H9 (cell line): Measurements from ENCODE around the gene RGS3. TPM values are rescaled to one million over a fixed set of nuclear protein-coding genes. Genes with fewer than 3 reads are reported as not detected.

Experiments used
- DNase-seq: peaks from one replicate; pipeline ENCODE4 v3.0.0-alpha.2; 2017
- H2AFZ ChIP-seq: one replicate; pipeline ENCODE4 v1.6.1; 2013; ENCODE audit warnings: mild to moderate bottlenecking, low read length, control low read depth, moderate library complexity
- H2AK5ac ChIP-seq: 2 replicates; pipeline ENCODE4 v1.6.1; 2013; ENCODE audit warnings: low read length, control low read depth, mixed read lengths; ENCODE audit not compliant: insufficient read length
- H2BK120ac ChIP-seq: one replicate; pipeline ENCODE4 v1.6.1; 2013; ENCODE audit warnings: low read depth, mild to moderate bottlenecking, low read length, control low read depth, inconsistent platforms; ENCODE audit not compliant: poor library complexity, severe bottlenecking
- H2BK12ac ChIP-seq: 2 replicates; pipeline ENCODE4 v1.6.1; 2013; ENCODE audit warnings: low read length, control low read depth, mixed read lengths, low read depth; ENCODE audit not compliant: insufficient read length
- H2BK15ac ChIP-seq: 2 replicates; pipeline ENCODE4 v1.6.1; 2013; ENCODE audit warnings: low read depth, low read length, control low read depth
- H2BK20ac ChIP-seq: one replicate; pipeline ENCODE4 v1.6.1; 2013; ENCODE audit warnings: low read depth, mild to moderate bottlenecking, low read length, control low read depth, inconsistent platforms; ENCODE audit not compliant: poor library complexity, severe bottlenecking
- H2BK5ac ChIP-seq: 2 replicates; pipeline ENCODE4 v1.6.1; 2013; ENCODE audit warnings: low read length, control low read depth, mixed read lengths; ENCODE audit not compliant: insufficient read length
- H3K14ac ChIP-seq: 2 replicates; pipeline ENCODE4 v1.6.1; 2013; ENCODE audit warnings: low read length, control low read depth; ENCODE audit not compliant: insufficient read depth
- H3K18ac ChIP-seq: 2 replicates; pipeline ENCODE4 v1.6.1; 2013; ENCODE audit warnings: low read depth, mild to moderate bottlenecking, mixed read lengths, low read length, control low read depth; ENCODE audit not compliant: insufficient read length
- H3K23ac ChIP-seq: 2 replicates; pipeline ENCODE4 v1.6.1; 2013; ENCODE audit warnings: low read length, control low read depth, mixed read lengths, low read depth; ENCODE audit not compliant: insufficient read length
- H3K23me2 ChIP-seq: 2 replicates; pipeline ENCODE4 v1.6.1; 2013; ENCODE audit warnings: low read depth, mild to moderate bottlenecking, mixed read lengths, low read length, control low read depth; ENCODE audit not compliant: insufficient read length, poor library complexity, severe bottlenecking
- H3K27ac ChIP-seq: 2 replicates; pipeline ENCODE4 v1.5.1; 2013; ENCODE audit warnings: low read length, control low read depth, mixed read lengths, low read depth; ENCODE audit not compliant: insufficient read length
- H3K27me3 ChIP-seq: 2 replicates; pipeline ENCODE4 v1.6.1; 2013; ENCODE audit warnings: low read length, control low read depth, inconsistent platforms; ENCODE audit not compliant: insufficient read depth
- H3K4ac ChIP-seq: 2 replicates; pipeline ENCODE4 v1.6.1; 2013; ENCODE audit warnings: low read depth, mild to moderate bottlenecking, control low read depth, inconsistent platforms, low read length, moderate library complexity
- H3K4me1 ChIP-seq: 2 replicates; pipeline ENCODE4 v1.6.1; 2013; ENCODE audit warnings: low read length, control low read depth, inconsistent platforms; ENCODE audit not compliant: insufficient read depth
- H3K4me2 ChIP-seq: 2 replicates; pipeline ENCODE4 v1.6.1; 2013; ENCODE audit warnings: low read length, control low read depth, mixed read lengths; ENCODE audit not compliant: insufficient read length, insufficient read depth
- H3K56ac ChIP-seq: 2 replicates; pipeline ENCODE4 v1.6.1; 2013; ENCODE audit warnings: low read depth, mild to moderate bottlenecking, mixed read lengths, low read length, control low read depth; ENCODE audit not compliant: insufficient read length
- H3K79me1 ChIP-seq: 2 replicates; pipeline ENCODE4 v1.6.1; 2013; ENCODE audit warnings: low read depth, mild to moderate bottlenecking, moderate library complexity, low read length, control low read depth, inconsistent platforms; ENCODE audit not compliant: insufficient read depth, poor library complexity, severe bottlenecking
- H3K79me2 ChIP-seq: 2 replicates; pipeline ENCODE4 v1.6.1; 2013; ENCODE audit warnings: low read length, control low read depth, inconsistent platforms; ENCODE audit not compliant: insufficient read depth
- H3K9ac ChIP-seq: 2 replicates; pipeline ENCODE4 v1.6.1; 2013; ENCODE audit warnings: low read length, control low read depth, mixed read lengths; ENCODE audit not compliant: insufficient read length; ENCODE audit errors: extremely low read depth
- H3K9me3 ChIP-seq: one replicate; pipeline ENCODE4 v1.6.1; 2013; ENCODE audit warnings: low read depth, low read length, inconsistent platforms; ENCODE audit not compliant: control insufficient read depth
- H3T11ph ChIP-seq: one replicate; pipeline ENCODE4 v1.6.1; 2013; ENCODE audit warnings: mild to moderate bottlenecking, low read length, control low read depth, inconsistent platforms
- H4K20me1 ChIP-seq: one replicate; pipeline ENCODE4 v1.6.1; 2013; ENCODE audit not compliant: control insufficient read depth, insufficient read length, insufficient read depth
- H4K5ac ChIP-seq: 2 replicates; pipeline ENCODE4 v1.6.1; 2013; ENCODE audit warnings: low read depth, mild to moderate bottlenecking, mixed read lengths, low read length, control low read depth; ENCODE audit not compliant: insufficient read length
- H4K8ac ChIP-seq: replicated peaks from 2 replicates; pipeline ENCODE4 v1.6.1; 2013; ENCODE audit warnings: low read length, control low read depth, mixed read lengths, low read depth; ENCODE audit not compliant: insufficient read length
- H4K91ac ChIP-seq: 2 replicates; pipeline ENCODE4 v1.6.1; 2013; ENCODE audit warnings: low read depth, mild to moderate bottlenecking, moderate library complexity, mixed read lengths, low read length, control low read depth; ENCODE audit not compliant: insufficient read length
- H3K27ac Mint-ChIP-seq, 3 experiments: 2 replicates in 2 of 3; 3 replicates in 1 of 3; pipeline ENCODE4 v1.8.0; 2020 to 2021; ENCODE audit warnings: mixed read lengths in 3 of 3, mild to moderate bottlenecking in 1 of 3, moderate library complexity in 1 of 3
- H3K27me3 Mint-ChIP-seq: 2 replicates; pipeline ENCODE4 v1.8.0; 2021; ENCODE audit warnings: low read depth, mild to moderate bottlenecking, moderate library complexity, mixed read lengths
- H3K36me3 Mint-ChIP-seq, 3 experiments: 2 replicates in 2 of 3; 3 replicates in 1 of 3; pipeline ENCODE4 v1.8.0; 2020 to 2021; ENCODE audit warnings: low read depth in 3 of 3, mixed read lengths in 3 of 3; ENCODE audit not compliant: insufficient read depth in 1 of 3
- H3K4me1 Mint-ChIP-seq, 2 experiments: 2 replicates each; pipeline ENCODE4 v1.8.0; 2020; ENCODE audit warnings: mixed read lengths in 2 of 2
- H3K4me3 Mint-ChIP-seq, 2 experiments: 2 replicates in 1 of 2; 3 replicates in 1 of 2; pipeline ENCODE4 v1.8.0; 2020 to 2021; ENCODE audit warnings: mild to moderate bottlenecking in 2 of 2, mixed read lengths in 2 of 2, moderate library complexity in 1 of 2
- H3K9me3 Mint-ChIP-seq, 2 experiments: 2 replicates in 1 of 2; 3 replicates in 1 of 2; pipeline ENCODE4 v1.8.0; 2020; ENCODE audit warnings: mild to moderate bottlenecking in 2 of 2, mixed read lengths in 2 of 2, moderate library complexity in 1 of 2
- WGBS: extraction: QIAGEN DNeasy Blood & Tissue Kit; methylation state at CpG from one replicate; pipeline ENCODE4 v1.1.7; 2013; ENCODE audit warnings: missing lambda C conversion rate, low lambda C conversion rate, mixed read lengths; ENCODE audit not compliant: insufficient read length; ENCODE audit errors: extremely low coverage; 5-methylcytosine and 5-hydroxymethylcytosine counted together
- total RNA-seq: library from RNA; stranded (reverse); gene quantifications from 2 replicates; pipeline ENCODE4 v1.2.1, GENCODE V29; 2021
- TF ChIP-seq, protein P1 (sequence below): fragments of 200-600 bp; sonication (generic); conservative IDR thresholded peaks from 3 replicates; pipeline ENCODE4 v1.8.0; 2021; ENCODE audit warnings: antibody characterized with exemption, mild to moderate bottlenecking

Gene RGS3
- total RNA-seq, 1 experiment from 2014 or later = 13.9 TPM

- Histone ChIP-seq H4K5ac (no peak overlapping the region), H2AFZ (no peak overlapping the region), H2BK20ac (no peak overlapping the region), H2BK12ac (no peak overlapping the region), H3K56ac (no peak overlapping the region), H2BK120ac (no peak overlapping the region), H4K91ac (no peak overlapping the region), H3K79me2 (no peaks in the 10 kb centered on the region), H3K79me1 (no peaks in the 10 kb centered on the region), H4K8ac (no peak overlapping the region), H2AK5ac (no peak overlapping the region), H2BK15ac (no peak overlapping the region), H3K27ac (no peak overlapping the region), H3T11ph (no peak overlapping the region), H4K20me1 (no peaks in the 10 kb centered on the region), H3K4me2 (no peak overlapping the region), H3K4me1 (peaks cover 3% of the 10 kb centered on the region; the same call in 1 of the 2 replicates), H3K9me3 (no peaks in the 10 kb centered on the region), H3K23me2 (no peaks in the 10 kb centered on the region), H3K18ac (no peak overlapping the region), H3K14ac (no peak overlapping the region), H3K27me3 (no peaks in the 10 kb centered on the region), H3K23ac (no peak overlapping the region), H2BK5ac (no peak overlapping the region), H3K4ac (no peak overlapping the region), H3K9ac (no peak overlapping the region)
- WGBS = no CpG with 5 or more reads among the region's 4 CpGs
- H3K36me3 Mint-ChIP-seq = peaks cover 0 to 8% (median 0%) of the 10 kb centered on the region in 3 experiments; a peak in 1 of 7 replicates
- no peaks in the 10 kb centered on the region for H3K27me3 Mint-ChIP-seq
- H3K9me3 Mint-ChIP-seq = no peaks in the 10 kb centered on the region
- H3K4me3 Mint-ChIP-seq = no peak overlapping the region
- DNase-seq = no peak
- peak overlapping the region; percentile 2 to 85 (median 8); a peak in 4 of 7 replicates for H3K27ac Mint-ChIP-seq
- H3K4me1 Mint-ChIP-seq = peaks cover 13 to 20% of the 10 kb centered on the region in 2 experiments
- TF ChIP-seq, protein P1, sequence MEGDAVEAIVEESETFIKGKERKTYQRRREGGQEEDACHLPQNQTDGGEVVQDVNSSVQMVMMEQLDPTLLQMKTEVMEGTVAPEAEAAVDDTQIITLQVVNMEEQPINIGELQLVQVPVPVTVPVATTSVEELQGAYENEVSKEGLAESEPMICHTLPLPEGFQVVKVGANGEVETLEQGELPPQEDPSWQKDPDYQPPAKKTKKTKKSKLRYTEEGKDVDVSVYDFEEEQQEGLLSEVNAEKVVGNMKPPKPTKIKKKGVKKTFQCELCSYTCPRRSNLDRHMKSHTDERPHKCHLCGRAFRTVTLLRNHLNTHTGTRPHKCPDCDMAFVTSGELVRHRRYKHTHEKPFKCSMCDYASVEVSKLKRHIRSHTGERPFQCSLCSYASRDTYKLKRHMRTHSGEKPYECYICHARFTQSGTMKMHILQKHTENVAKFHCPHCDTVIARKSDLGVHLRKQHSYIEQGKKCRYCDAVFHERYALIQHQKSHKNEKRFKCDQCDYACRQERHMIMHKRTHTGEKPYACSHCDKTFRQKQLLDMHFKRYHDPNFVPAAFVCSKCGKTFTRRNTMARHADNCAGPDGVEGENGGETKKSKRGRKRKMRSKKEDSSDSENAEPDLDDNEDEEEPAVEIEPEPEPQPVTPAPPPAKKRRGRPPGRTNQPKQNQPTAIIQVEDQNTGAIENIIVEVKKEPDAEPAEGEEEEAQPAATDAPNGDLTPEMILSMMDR = no peak
Measured at GRCh38 chr9:113526841-113527240, 63.3 kb downstream of the RGS3 start.
